Measurements from ENCODE around the gene EIF4EBP3.

Gene EIF4EBP3

DNA sequence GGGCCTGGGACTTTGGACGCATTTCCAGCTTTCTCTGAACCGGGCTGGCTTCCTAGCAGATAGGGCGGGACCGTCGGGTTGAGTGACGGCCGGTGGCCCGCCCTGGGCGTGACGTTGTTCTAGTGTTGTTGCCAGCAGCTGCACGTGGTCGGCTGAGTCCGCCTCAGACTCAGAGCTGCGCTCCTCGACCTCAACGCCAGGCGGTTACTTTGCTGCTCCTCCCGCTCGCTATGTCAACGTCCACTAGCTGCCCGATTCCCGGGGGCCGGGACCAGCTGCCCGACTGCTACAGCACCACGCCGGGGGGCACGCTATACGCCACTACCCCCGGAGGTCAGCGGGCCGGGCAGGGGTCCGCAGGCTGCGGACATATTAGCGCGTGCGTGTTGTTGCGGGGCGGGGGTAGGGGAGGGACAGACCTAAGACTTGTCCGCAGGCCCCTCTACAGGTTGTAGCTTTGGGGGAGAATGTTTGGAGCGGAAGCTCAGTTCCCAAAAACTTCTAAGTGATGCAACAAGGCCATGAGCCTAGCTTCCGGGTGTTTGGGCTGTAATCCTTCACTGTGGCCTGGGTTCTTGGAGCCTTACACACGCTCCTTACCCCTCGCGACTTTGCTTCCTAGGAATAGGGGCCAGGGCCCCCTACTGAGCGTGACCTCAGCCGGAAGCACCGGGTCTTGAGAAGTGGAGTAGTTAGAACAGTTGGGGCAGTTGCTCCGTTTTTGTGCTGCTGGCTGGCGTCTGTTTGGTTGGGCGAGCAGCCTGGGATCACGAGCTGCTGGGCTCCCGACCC lies at the start of gene EIF4EBP3:
TSS of gene EIF4EBP3 (plus strand) at position 155 of the 792 bp plus-strand sequence. CDS start at position 231, 76 bp downstream.
- DNase-seq (ENCODE audit: low spot score), result peak; percentile 99

DNA sequence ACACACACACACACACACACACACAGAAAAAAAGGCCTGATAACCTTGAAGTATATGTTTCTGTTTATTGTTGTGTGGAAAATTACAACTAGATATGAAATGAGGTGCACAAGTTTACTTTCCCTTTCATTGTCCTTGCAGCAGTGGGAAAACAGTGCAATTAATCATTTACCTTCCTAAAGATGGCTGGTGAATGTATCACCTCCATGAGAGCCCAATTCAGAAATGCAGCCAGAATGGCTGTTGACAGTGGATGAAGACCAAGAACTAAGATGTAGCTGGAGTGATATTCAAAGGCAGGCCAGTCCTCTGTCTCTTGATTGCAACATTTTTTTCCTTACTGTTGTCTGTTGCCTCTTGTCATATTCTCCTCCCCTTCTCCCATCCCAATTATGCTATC lies 49.6 kb upstream of the EIF4EBP3 start:
- DNase-seq (ENCODE audit: low spot score), result no peak

DNA sequence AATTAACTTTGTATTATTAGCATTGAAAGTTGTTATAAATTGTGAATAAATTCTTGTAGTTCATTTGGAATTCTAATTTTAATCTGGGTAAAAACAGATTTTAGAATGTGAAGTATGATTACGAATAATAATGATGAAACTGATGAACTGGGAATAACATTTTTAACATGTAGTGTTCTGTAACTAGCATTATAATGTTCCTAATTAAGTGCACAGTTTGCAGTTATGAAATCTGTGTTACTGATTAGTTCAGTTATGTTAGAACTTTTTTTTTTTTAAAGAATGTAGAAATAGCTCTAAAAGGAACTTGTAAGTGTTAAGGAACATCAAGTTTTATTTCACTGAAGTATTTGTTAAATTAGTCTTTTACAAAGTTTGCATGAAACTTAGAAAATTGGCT lies 48.9 kb upstream of the EIF4EBP3 start:
- no peak for DNase-seq (ENCODE audit: low spot score)

DNA sequence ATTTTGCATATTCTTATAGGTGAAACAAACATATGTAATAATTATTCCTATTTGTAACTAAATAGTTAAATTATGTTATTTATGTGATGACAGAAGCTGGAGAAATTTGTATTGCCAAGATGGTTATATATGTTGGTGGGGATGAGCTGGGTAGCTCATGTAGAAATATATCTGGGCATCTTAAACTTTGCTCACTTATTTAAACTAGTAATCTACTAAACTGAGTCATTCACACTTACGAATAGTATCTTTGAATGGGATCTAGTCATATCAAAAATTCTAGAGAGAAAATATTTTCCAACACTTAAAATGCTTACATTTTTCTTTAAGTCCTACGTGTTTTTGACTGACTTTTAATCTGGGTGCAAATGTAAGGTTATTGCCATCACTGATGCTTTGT lies 44.6 kb upstream of the EIF4EBP3 start:
- DNase-seq (ENCODE audit: low spot score), result no peak

DNA sequence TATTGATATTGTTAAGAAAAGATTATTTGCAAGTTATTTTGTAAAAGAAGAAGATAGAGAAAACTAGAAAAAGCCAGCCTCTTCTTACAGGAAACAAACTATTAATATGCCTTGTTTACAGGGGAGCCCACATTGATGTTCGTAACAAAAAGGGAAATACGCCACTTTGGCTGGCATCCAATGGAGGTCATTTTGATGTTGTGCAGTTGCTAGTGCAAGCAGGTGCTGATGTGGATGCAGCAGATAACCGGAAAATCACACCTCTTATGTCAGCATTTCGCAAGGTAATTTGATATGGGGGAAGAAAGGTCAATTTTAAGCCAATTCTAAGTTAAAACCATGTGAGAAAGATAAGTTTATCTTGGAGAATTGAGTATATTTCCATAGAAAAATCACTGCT lies 37.6 kb upstream of the EIF4EBP3 start:
- DNase-seq (ENCODE audit: low spot score), result no peak

DNA sequence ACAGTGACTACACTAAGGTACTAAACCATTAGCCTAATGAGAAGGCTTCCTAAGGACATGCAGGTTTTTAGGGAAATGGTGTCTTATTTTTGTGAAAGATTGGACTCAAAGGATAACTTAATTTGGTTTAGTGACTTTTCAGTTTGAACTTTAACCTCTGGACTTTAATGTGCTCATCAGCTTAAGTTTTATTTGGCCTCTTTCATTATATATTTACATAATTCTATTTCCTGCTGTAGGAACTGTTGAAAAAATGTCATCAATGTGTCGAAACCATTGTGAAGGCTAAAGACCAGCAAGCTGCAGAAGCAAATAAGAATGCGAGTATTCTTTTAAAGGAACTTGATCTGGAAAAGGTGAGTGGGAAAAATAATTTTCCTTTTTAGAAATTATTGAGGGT lies 34.3 kb upstream of the EIF4EBP3 start:
- DNase-seq (ENCODE audit: low spot score), result no peak

DNA sequence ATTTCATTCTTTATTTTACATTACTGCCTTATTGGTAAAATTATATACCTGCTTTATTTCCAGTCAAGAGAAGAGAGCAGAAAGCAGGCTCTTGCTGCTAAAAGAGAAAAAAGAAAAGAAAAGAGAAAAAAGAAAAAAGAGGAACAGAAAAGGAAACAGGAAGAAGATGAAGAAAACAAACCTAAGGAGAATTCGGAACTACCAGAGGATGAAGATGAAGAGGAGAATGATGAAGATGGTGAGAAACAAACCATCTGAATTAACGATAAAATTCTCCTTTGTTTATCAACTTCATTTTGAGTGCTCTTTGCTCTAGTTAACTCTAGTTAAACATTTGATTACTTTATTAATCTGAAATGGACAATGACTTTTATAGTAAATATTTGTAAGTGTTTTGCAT lies 23.5 kb upstream of the EIF4EBP3 start:
- no peak for DNase-seq (ENCODE audit: low spot score)

DNA sequence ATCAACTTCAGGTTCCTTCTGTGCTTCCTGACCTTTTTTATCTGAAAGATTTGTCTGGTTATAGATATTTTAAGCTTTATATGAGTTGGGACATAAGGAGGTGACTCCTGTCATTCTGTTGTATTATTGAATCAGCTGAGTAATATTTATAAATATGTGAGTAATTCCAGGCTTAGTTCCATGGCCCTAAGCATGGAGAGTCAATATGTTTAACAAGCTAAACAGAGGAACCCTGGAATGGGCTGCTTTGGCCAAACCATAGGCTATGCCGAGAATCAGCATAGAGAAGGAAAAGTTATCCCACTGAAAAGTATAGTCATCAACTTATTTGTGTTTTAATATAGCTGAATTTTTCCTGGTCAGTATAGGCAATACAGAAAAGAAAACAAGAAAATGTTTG lies 7.2 kb upstream of the EIF4EBP3 start:
- no peak for DNase-seq (ENCODE audit: low spot score)

DNA sequence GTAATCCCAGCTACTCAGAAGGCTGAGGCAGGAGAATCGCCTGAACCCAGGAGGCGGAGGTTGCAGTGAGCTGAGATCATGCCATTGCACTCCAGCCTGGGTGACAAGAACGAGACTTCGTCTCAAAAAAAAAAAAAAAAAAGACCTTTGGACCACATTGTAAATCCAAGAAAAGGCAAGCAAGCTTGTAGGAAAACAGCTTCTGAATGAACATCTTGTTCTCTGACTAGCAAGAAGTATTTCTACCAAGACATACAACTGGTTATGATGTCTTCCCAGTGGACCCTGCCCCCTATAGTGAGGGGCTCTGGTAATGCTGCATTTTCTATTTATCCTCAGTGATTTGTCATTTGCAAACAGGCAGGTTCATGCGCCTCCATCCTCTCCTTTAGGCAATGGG lies 4.5 kb upstream of the EIF4EBP3 start:
- DNase-seq (ENCODE audit: low spot score), result no peak

DNA sequence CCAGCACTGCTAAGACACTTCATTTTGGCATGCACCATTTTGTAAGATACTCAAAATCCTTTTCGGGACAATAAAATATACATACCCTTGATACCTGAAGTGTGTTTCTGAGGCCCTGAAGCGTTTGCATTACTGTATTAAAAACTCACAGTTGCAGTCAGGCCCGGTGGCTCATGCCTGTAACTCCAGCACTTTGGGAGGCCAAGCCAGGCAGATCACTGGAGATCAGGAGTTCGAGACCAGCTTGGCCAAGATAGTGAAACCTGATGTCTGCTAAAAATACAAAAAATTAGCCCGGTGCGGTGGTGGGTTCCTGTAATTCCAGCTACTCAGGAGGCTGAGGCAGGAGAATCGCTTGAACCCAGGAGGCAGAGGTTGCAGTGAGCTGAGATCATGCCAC lies 2.5 kb upstream of the EIF4EBP3 start:
- no peak for DNase-seq (ENCODE audit: low spot score)

DNA sequence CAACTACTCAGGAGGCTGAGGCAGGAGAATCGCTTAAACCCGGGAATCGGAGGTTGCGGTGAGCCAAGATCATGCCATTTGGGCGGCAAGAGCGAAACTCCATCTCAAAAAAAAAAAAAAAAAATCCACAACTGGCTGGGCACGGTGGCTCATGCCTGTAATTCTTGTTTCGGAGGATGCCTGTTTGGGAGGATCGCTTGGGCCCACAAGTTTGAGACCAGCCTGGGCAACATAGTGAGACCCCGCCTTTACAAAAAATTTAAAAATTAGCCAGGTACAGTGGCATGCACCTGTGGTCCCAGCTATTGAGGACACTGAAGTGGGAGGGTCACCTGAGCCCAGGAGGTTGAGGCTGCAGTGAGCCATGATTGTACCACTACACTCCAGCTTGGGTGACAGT lies 1.9 kb upstream of the EIF4EBP3 start:
- no peak for DNase-seq (ENCODE audit: low spot score)

DNA sequence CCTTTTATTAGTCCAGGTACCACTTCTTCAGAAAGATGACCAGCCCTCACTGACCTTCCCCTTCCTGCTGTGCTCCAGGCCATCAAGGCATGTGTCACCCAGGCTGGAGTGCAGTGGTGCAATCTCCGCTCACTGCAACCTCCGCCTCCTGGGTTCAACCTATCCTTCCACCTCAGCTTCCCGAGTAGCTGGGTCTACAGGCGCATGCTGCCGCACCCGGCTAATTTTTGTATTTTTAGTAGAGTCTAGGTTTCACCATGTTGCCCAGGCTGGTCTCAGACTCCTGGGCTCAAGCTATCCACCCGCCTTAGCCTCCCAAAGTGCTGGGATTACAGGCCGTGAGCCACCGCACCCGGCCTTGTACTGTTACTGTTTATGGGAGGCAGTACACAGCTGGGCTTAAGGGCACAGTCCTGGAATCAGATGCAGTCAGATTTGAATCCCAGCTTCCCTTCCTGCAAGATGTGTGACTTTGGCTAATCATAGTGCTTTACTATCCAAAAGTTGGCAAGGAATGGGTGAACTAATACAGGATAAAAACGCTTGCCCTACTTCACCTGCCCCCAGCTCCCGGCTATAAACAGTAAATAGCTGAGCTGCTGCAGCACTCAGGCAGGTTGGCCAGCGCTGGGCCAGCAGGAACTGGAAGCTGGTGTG lies 483 bp upstream of the EIF4EBP3 start:
- no peak for DNase-seq (ENCODE audit: low spot score)

DNA sequence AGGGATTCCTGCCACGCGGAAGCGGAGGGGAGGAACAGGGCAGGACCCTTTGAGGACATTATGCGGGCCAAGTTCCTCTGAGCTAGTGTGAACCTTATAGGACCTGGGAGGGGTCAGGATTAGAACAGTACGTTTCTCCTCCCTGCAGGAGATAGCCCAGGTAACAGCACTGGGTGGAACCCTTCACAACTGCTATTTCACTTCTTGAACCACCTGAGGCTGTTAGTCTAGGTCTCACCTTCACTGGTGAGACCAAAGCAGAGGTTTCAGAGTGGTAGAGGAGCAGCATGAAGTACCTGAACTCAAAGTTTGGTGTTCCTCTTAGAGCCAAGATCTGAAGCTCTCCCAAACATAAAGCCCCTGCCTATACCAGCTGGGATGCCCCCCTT lies 832 bp downstream of the EIF4EBP3 start:
- DNase-seq (ENCODE audit: low spot score), result no peak

DNA sequence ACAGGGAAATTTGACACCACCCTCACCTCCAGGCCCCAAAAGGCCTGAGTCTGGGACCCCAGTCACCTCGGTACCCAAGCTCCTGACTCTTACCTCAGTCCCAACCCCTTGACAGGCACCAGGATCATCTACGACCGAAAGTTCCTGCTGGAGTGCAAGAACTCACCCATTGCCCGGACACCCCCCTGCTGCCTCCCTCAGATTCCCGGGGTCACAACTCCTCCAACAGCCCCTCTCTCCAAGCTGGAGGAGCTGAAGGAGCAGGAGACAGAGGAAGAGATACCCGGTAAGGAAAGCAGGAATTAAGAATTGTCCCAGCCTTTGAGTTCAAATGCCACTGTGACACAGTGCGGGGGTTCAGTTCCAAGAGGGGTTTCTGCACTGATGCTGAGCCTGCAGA lies 1.3 kb downstream of the EIF4EBP3 start:
- no peak for DNase-seq (ENCODE audit: low spot score)

DNA sequence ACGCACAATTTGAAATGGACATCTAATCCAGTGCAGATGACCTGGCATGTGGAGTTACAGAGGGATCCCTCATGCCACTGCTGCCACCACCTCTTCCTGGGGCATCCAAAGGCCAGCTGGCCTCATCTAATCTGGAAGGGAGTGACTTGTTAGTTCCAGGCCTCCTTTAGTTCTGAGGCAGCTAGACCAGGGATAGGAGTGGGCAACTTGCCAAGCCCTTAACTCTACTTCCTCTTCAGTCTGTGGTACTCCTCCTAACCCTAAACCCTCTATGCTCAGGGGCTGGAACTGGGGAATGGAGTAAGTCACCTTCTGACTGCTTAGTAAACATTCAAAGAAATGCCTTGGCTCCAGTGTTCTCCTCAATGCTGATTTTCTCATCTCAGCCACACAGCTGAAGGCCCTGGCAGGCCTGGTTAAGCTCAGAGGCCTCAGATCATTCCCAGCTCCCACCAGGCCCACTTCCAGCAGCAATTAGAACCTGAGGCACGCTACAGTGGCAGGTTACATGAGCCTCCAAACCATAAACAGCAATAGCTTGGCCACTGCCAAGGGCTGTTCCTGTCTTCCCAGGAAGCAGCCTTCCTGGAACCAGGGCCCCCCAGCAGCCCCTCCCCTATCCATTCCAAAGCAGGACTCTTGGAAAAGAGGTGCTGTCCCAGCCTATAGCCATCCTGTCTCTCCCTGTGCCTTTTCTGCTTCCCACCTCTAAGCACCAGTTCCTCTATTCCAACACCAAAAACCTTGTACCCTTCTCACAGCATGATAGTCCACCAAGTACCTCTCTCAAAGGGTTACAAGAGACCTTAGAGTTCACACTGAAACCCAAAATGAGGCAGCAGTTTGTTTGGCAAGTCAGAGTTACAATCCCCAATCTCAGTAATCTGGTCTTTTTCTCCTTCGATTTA lies 2.0 kb downstream of the EIF4EBP3 start:
- DNase-seq (ENCODE audit: low spot score), result peak; percentile 67

DNA sequence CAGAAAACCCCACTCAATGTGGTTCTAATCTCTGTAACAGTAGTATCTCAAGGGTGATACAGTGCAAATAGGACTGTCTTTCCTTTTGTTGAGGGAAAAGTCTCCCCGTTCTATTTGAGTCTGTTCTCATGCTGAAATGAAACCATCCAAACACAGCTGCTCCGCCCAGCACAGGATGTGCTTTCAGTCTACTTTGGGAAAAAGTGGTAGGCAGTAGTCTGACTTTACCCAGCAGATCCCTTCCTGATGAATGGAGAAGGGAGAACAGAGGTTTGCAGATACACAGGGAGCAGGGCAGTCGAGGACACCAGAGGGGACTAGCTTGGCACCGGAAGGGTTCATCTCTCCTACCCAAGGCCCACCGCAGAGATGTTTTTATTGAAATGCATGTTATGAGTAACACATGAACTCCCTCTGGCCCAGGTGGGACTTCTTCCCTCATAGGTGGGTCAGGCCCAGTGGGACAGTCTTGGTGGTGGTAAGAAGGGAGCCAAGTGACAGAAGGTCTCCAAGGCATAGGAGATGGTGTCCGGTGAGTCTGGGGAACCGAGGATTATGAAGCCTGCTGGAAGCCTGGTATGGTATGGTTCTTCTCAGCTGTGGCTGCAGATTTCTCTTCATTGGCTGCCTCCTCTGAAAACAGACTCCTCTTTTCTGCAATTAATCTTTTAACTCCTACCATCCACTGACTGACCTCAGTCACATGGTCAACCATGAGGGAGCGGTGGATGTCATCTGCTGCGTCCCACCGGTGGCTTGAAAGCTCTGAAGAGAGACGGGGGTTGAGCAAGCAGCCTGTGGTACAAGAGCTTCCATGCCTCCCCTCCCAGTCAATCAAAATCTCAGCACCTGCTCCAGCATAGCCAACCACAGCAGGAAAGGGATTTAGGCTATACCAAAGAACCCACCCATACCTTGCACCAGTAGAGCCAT lies 3.0 kb downstream of the EIF4EBP3 start:
- peak; percentile 40 for DNase-seq (ENCODE audit: low spot score)

DNA sequence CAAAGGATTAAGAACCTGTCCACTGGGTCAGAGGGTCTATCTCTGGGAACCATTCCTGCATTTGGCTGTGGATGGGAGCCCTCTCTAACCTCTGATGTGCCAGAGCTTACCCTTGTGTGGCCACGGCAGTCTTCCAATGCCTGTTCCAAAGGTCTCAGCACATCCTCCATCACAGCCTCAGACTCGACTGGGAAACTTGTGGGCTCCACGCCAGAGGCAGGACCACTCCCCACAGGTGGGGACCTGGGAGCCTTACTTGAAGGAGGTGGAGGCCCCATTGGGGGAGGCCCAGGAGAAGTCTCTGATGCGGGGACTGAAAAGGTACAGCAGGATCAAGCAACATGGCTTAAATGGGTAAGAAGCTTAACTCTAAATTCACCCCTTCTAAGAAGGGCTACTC lies 4.4 kb downstream of the EIF4EBP3 start:
- no peak for DNase-seq (ENCODE audit: low spot score)

DNA sequence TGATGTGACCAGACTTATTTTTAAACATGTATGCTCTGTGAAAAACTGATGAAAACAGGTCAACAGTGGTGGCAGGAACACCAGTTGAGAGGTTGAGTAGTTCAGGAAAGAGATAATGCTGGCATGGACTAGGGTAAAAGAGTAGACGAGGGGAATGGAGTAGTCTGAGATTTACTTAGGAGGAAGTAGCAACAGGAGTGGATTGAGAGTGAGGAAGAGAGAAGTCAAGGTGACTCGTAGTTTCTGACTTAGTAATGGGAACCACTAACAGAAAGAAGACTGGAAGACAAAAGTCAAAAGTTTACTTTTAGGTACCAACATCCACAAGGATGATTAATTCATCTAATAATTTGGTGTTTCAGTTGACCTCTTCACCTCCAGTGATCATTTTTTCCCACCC lies 6.2 kb downstream of the EIF4EBP3 start:
- DNase-seq (ENCODE audit: low spot score), result no peak

DNA sequence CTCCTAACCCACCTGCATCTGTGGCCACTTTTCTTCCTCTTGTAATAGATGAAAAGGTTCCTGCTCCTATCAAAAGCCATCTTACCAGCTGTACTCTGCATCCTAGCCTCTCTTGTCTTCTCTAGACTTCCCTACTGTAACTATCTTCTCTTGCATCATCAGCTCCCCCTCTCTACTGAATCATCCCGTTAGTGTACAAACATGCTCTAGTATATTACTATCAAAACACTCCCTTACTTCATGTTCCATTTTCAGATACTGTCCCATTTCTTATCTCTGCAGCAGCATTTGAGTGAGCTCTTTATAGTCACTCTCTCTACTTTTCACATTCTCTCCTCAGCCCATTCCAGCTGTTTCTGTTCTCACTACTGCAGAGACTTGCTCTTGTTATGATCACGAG lies 7.0 kb downstream of the EIF4EBP3 start:
- DNase-seq (ENCODE audit: low spot score), result no peak

DNA sequence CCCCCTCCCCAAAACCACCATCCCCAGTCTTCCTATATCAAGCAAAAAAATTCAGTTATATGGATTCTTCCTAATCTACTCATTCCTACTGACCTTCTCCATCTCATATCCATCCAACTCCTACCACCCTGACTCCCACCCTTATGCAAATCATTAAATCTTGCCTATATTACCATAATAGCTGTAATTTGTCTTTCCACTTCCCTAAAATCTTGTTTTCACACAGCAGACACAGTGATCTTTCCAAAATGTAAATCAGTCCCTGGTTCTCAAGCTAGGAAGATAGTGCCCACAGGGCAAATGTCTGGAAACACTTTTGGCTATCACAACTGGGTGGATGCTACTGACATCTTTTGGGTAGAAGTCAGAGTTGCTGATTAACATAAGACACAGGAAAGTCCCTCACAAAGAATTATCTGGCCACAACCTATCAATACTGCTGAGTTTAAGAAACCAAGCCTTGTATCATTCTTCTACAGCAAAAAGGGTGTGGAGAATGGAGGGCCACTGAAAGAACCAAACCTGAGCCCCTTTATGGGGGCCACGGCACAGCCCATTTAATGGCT lies 8.4 kb downstream of the EIF4EBP3 start:
- DNase-seq (ENCODE audit: low spot score), result no peak

DNA sequence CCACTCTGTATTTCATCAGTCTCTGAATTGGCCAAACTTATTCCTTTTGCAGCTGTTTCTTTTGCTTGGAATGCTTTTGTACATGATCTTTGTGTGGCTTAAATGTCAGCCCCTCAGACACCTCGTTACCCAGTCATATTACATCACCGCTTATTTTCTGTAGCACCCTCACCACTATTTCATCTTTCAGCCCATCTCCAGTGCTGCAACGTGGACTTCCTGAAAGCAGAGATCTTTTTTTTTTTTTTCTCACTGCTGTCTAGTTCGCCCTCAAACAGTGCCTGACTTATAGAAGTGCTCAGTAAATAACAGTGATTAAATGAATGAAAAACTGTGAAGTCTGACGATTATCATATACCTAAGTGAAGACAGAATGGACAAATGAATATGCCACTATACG lies 9.0 kb downstream of the EIF4EBP3 start:
- no peak for DNase-seq (ENCODE audit: low spot score)
